ENCODE measurements around the gene JUND.

The JUND gene

DNA sequence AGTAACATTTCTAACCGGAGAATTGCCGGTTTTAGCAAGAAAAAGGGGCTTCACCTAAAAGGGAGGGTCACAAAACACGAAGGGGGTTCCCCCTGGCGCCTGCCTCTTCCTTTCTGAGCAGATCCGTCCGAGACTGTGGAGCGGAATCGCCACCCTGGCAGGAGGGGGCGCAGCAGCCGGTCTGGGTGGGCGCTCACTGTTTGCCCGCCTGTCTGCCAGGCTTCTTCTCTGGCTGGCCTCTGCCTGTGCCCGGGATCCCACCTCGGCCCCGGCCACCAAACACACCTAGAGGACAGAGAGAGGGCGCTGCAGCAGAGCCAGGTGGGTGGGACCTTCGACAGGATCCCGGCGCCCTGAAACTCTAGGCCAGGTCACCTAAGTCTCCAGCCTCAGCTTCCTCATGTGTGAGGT, 25.9 kb upstream of the JUND start:
- FAIRE-seq (no peak), DNase-seq (ENCODE audit: insufficient read length) (no peak)
- TF ChIP-seq POLR2AphosphoS5 (IDR thresholded peaks at IDR 0.05; ENCODE audit: low read depth, low read length) (no peak), TAF1 (IDR thresholded peaks at IDR 0.05; ENCODE audit: borderline replicate concordance, low read depth, low read length) (no peak), POLR2A (IDR thresholded peaks at IDR 0.05; ENCODE audit: low read depth, low read length) (no peak)

DNA sequence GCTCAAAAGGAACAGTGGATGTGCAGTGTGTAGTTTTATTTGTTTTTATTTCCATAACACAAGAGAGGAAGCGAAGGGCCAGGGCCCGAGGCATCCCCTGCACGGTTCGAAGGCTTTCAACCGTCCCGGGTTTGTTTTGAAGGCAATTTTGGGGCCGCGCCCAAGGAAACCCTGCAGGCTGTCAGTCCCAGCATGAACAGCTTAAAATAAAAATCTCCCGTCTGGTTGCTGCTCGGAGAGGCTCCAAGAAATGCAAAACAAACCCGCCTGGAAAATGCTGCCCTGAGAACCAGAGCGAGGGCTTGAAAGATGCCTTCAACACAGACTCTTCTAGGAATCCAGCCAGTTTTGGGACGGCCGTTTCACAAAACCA, 25.5 kb upstream of the JUND start:
- DNase-seq (ENCODE audit: insufficient read length) (no peak), FAIRE-seq (no peak)
- TF ChIP-seq POLR2A (IDR thresholded peaks at IDR 0.05; ENCODE audit: low read depth, low read length): no peak
- no peak for TF ChIP-seq POLR2AphosphoS5 (IDR thresholded peaks at IDR 0.05; ENCODE audit: low read depth, low read length)
- no peak for TF ChIP-seq TAF1 (IDR thresholded peaks at IDR 0.05; ENCODE audit: borderline replicate concordance, low read depth, low read length)

DNA sequence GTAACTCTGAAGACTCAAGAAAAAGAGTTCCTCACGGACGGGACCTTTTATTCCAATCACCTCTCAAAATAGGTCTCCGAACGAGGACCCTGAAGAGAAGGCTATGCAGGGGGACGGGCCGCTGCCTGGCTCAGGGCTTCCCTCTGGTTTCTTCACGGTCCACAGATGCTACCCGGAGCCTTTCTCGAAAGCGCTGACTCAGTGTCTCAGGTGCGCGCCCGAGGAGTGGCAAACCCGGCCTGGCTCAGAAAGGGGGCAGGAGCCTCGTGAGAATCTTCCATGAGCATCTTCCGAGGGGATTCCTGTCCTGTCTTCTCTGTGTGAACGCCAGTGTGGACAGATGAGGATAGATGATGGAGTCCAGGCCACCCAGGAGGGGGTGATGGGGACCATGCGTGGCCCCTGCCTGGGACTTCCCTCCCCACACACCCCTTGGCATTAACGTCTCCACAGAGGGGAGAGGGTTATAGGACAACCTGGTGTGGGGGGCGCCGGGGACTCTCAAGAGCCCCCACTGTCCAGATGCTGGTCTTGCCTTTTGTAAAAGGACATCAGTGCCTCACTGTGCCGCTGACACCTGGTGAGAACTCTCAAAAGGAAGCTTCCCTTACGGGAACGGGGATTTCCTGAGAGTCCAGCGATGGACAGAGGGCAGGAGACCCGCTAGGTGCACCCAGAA, 24.9 kb upstream of the JUND start:
- FAIRE-seq (peak; percentile 21), DNase-seq (ENCODE audit: insufficient read length) (no peak)
- TF ChIP-seq POLR2AphosphoS5 (IDR thresholded peaks at IDR 0.05; ENCODE audit: low read depth, low read length) (no peak), TAF1 (IDR thresholded peaks at IDR 0.05; ENCODE audit: borderline replicate concordance, low read depth, low read length) (no peak), POLR2A (IDR thresholded peaks at IDR 0.05; ENCODE audit: low read depth, low read length) (no peak)

DNA sequence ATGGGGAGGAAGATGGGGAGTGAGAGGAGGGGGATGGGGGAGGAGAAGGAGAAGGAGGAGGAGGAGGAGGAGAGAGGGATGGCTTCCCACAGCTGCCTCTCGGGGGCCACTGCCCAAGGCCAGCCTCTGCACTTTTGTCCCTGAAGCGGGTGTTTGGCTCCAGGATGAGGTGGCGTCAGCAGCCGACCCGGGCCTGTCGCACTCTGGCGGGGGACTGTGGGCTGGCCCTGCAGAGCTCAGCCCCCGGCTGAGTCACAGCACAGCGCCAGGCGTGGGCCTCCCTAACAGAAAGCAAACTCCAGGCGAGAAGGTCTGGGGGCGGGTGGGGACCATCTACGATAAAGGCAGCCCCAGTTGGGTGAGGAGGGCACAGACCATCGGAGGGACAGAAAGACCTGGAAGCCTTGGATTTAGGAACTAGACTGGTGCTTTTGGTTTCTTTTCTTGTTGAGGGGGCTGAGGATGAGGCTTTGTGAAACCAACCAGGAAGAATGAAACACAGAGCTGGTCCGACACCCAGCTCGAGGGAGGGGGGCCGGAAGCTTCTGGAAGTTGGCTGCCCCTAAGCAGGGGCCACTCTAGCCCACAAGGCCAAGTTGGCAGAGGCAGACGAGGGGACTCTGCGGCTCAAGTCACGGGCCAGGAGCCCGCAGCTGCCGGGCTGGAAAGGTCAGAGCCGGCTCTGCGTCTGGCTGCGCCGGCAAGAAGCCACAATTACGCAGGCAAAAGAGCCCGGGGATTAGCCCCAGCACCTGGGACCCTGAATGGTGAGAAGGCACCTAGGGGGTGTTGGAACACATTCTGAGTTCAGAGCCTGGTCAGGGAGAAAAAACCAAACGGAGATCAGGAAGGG, 23.3 kb upstream of the JUND start:
- FAIRE-seq: peak; percentile 85
- peak; percentile 87 for DNase-seq (ENCODE audit: insufficient read length)
- TF ChIP-seq POLR2AphosphoS5 (IDR thresholded peaks at IDR 0.05; ENCODE audit: low read depth, low read length) (peak; percentile 59; the same call in 1 of the 2 replicates), TAF1 (IDR thresholded peaks at IDR 0.05; ENCODE audit: borderline replicate concordance, low read depth, low read length) (peak; percentile 36; the same call in 1 of the 2 replicates), POLR2A (IDR thresholded peaks at IDR 0.05; ENCODE audit: low read depth, low read length) (peak; percentile 78; the same call in 1 of the 2 replicates)

DNA sequence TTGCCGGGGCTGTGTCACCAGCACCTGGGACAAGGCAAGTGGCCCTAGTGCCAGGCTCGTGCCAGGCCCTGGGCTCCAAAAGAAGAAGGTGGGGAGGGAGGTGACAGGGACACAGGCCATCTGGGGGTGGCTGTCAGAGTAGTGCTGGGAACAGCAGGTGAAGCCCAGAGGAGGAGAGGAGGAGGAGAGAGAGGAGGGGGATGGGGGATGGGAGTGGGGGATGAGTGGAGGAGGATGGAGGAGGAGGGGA, 22.7 kb upstream of the JUND start:
- TF ChIP-seq POLR2AphosphoS5 (IDR thresholded peaks at IDR 0.05; ENCODE audit: low read depth, low read length) (no peak), TAF1 (IDR thresholded peaks at IDR 0.05; ENCODE audit: borderline replicate concordance, low read depth, low read length) (no peak), POLR2A (IDR thresholded peaks at IDR 0.05; ENCODE audit: low read depth, low read length) (no peak)
- DNase-seq (ENCODE audit: insufficient read length): no peak
- FAIRE-seq: no peak

DNA sequence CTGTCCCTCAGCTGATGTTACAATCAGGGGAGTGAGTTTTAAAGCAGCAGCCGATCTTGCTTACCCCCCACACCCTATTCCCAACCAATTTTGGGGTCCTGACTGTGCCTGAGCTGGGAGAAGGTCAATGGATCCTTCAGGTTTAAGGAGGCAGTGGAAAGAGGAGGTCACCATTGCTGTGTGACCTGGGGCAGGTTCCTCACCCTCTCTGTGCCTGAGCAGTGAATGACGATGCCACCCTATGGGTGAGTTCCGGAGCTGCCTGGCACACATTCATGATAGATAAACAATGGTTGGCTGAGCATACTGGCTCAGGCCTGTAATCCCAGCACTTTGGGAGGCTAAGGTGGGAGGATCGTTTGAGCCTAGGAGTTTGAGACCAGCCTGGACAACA, 20.3 kb upstream of the JUND start:
- DNase-seq (ENCODE audit: insufficient read length) (no peak), FAIRE-seq (no peak)

DNA sequence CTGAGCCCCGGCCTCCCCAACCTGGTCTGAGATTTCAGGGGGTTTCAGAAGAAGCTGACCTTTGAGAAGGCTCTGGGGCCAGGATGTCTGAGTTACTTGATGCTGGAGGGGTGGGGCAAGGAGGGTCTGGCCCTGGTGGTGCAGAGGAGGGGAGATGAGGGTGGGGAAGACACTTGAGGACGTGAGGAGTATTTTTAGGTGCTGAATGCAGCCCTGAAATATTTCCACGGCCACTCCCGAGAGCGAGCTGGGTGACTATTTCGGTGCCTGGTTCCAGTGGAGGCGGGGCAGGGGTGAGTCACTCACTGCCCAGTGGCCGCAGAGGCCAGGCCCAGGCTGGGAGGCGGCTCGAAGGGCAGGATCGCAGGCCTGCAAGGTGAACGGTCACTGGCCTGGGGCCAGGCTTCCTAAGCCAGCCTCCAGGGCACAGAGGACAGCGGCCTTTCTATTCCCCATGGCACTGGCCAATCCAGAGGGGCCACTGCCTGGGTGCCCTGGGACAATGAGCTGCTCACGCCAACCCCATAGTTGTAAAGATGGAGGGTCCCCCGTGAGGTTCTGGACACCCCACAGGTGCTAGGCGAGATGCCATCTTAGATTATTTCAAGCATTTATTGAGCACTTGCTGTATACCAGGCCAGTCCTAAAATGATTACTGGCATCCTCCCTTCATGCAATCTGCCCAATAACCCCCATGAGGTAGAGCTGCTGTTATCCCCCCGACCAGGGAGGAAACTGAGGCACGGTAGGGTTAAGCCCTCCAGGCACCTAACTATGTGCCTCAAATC, 19.7 kb upstream of the JUND start:
- no peak for TF ChIP-seq POLR2AphosphoS5 (IDR thresholded peaks at IDR 0.05; ENCODE audit: low read depth, low read length)
- TF ChIP-seq POLR2A (IDR thresholded peaks at IDR 0.05; ENCODE audit: low read depth, low read length): no peak
- TF ChIP-seq TAF1 (IDR thresholded peaks at IDR 0.05; ENCODE audit: borderline replicate concordance, low read depth, low read length): no peak
- DNase-seq (ENCODE audit: insufficient read length) (no peak), FAIRE-seq (no peak)

More for the DNA sequence above, 20.3 kb upstream of the JUND start:
- TF ChIP-seq POLR2AphosphoS5 (IDR thresholded peaks at IDR 0.05; ENCODE audit: low read depth, low read length) (no peak), TAF1 (IDR thresholded peaks at IDR 0.05; ENCODE audit: borderline replicate concordance, low read depth, low read length) (no peak), POLR2A (IDR thresholded peaks at IDR 0.05; ENCODE audit: low read depth, low read length) (no peak)

DNA sequence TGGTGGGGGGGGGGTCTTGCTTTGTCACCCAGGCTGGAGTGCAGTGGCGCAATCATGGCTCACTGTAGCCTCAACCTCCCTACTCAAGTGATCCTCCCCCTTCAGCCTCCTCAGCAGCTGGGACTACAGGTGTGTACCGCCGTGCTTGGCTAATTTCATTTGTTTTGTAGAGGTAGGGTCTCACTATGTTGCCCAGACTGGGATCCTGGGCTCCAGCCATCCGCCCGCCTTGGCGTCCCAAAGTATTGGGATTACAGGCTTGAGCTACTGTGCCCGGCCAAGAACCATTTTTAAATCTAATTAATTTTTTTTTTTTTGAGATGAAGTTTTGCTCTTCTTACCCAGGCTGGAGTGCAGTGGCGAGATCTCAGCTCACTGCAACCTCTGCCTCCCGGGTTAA, 18.2 kb upstream of the JUND start:
- no peak for FAIRE-seq
- no peak for DNase-seq (ENCODE audit: insufficient read length)
- no peak for TF ChIP-seq POLR2AphosphoS5 (IDR thresholded peaks at IDR 0.05; ENCODE audit: low read depth, low read length)

DNA sequence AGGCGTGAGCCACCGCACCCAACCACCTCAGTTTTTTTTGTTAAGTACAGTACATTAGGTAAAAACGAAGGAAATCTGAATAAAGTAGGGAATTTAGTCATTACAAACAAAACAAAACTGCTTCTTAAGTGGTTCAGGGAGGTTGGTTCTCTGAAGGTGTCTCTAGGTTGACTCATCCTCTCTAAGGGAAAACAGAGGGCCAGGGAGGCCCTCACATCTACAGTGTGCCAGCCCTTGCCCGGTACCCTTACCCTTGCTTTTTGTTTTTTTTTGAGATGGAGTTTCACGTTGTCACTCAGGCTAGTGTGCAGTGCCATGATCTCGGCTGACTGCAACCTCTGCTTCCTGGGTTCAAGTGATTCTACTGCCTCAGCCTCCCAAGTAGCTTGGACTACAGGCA, 17.2 kb upstream of the JUND start:
- DNase-seq (ENCODE audit: insufficient read length) (no peak), FAIRE-seq (no peak)
- TF ChIP-seq POLR2A (IDR thresholded peaks at IDR 0.05; ENCODE audit: low read depth, low read length) (no peak), POLR2AphosphoS5 (IDR thresholded peaks at IDR 0.05; ENCODE audit: low read depth, low read length) (no peak), TAF1 (IDR thresholded peaks at IDR 0.05; ENCODE audit: borderline replicate concordance, low read depth, low read length) (no peak)

DNA sequence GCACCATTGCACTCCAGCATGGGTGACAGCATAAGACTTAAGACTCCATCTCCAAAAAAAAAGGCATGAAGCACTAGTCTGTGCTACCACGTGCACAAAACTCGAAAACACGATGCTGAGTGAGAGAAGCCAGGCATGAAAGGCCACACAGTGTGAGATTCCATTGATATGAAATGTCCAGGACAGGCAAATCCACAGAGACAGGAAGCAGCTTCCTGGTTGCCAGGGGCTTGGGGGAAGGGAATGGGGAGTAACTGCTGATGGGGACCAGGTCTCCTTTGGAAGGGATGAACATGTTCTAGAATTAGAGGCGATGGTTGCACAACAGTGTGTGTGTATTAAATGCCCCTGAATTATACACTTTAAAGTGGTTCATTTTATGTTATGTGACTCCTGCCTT, 15.9 kb upstream of the JUND start:
- DNase-seq (ENCODE audit: insufficient read length) (no peak), FAIRE-seq (no peak)
- TF ChIP-seq POLR2A (IDR thresholded peaks at IDR 0.05; ENCODE audit: low read depth, low read length) (no peak), POLR2AphosphoS5 (IDR thresholded peaks at IDR 0.05; ENCODE audit: low read depth, low read length) (no peak), TAF1 (IDR thresholded peaks at IDR 0.05; ENCODE audit: borderline replicate concordance, low read depth, low read length) (no peak)

DNA sequence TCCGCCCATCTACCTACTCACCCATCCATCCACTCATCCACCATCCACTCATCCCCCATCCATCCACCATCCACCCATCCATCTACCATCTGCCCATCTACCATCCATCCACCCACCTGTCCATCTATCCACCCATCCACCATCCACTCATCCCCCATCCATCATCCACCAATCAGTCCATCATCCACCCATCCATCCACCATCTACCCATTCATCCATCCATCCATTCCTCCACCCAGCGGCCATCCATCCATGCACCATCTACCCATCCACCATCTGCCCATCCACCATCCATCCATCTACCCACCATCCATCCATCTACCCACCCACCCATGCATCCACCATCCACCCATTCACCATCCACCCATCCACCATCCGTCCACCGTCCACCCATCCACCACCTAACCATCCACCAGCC, 13.6 kb upstream of the JUND start:
- DNase-seq (ENCODE audit: insufficient read length) (no peak), FAIRE-seq (no peak)
- TF ChIP-seq POLR2A (IDR thresholded peaks at IDR 0.05; ENCODE audit: low read depth, low read length) (no peak), POLR2AphosphoS5 (IDR thresholded peaks at IDR 0.05; ENCODE audit: low read depth, low read length) (no peak), TAF1 (IDR thresholded peaks at IDR 0.05; ENCODE audit: borderline replicate concordance, low read depth, low read length) (no peak)

Measured in GM12892 (cell line).